Measurements from ENCODE around the gene BIRC5.

The BIRC5 gene

GRCh38 chr17:78184351-78184750 lies 29.7 kb upstream of the BIRC5 start:
- no peak for DNase-seq (ENCODE audit: low read depth)

GRCh38 chr17:78184868-78185267 lies 29.2 kb upstream of the BIRC5 start:
- DNase-seq (ENCODE audit: low read depth): no peak

GRCh38 chr17:78185981-78186691 lies 27.9 kb upstream of the BIRC5 start:
- DNase-seq (ENCODE audit: low read depth): no peak

- peak; percentile 57 for DNase-seq (ENCODE audit: low read depth)
These were observed 27.1 kb upstream of the BIRC5 start, which contains the start of the genes AFMID and TK1 for GRCh38 chr17:78186692-78187595. AFMID (plus strand) TSS chr17:78187362; CDS start chr17:78187371, 9 bp downstream. TK1 (minus strand) TSS chr17:78187052; CDS start chr17:78186994, 58 bp downstream.

GRCh38 chr17:78196716-78197115 lies 17.3 kb upstream of the BIRC5 start:
- DNase-seq (ENCODE audit: low read depth): no peak

- DNase-seq (ENCODE audit: low read depth): no peak
These were observed 16.8 kb upstream of the BIRC5 start for GRCh38 chr17:78197147-78197832.

GRCh38 chr17:78200451-78200850 lies 13.6 kb upstream of the BIRC5 start:
- no peak for DNase-seq (ENCODE audit: low read depth)

- DNase-seq (ENCODE audit: low read depth): no peak
These were observed 11.4 kb upstream of the BIRC5 start for GRCh38 chr17:78202666-78203065.

- no peak for DNase-seq (ENCODE audit: low read depth)
These were observed 9.5 kb upstream of the BIRC5 start for GRCh38 chr17:78204387-78205123.

- DNase-seq (ENCODE audit: low read depth): no peak
These were observed 8.8 kb upstream of the BIRC5 start for GRCh38 chr17:78205124-78205775.

- no peak for DNase-seq (ENCODE audit: low read depth)
These were observed 7.8 kb upstream of the BIRC5 start for GRCh38 chr17:78206298-78206697.

- no peak for DNase-seq (ENCODE audit: low read depth)
These were observed 5.6 kb upstream of the BIRC5 start for GRCh38 chr17:78208486-78208885.

GRCh38 chr17:78210111-78210510 lies 3.9 kb upstream of the BIRC5 start:
- no peak for DNase-seq (ENCODE audit: low read depth)

- no peak for DNase-seq (ENCODE audit: low read depth)
These were observed 3.0 kb upstream of the BIRC5 start for GRCh38 chr17:78211032-78211431.

GRCh38 chr17:78214706-78215061 lies 631 bp downstream of the BIRC5 start:
- DNase-seq (ENCODE audit: low read depth): no peak

GRCh38 chr17:78219396-78220150 lies 5.5 kb downstream of the BIRC5 start:
- no peak for DNase-seq (ENCODE audit: low read depth)

GRCh38 chr17:78223061-78223460 lies 9.0 kb downstream of the BIRC5 start:
- DNase-seq (ENCODE audit: low read depth): no peak

- no peak for DNase-seq (ENCODE audit: low read depth)
These were observed 9.7 kb downstream of the BIRC5 start for GRCh38 chr17:78223765-78224164.

- no peak for DNase-seq (ENCODE audit: low read depth)
These were observed 10.4 kb downstream of the BIRC5 start for GRCh38 chr17:78224231-78225087.

All from activated T-cell treated with anti-CD3 and anti-CD28 coated beads for 1 hour (primary cell).